Fibroblast of lung (primary cell): Measurements from ENCODE around the gene RASL11A. TPM values are rescaled to one million over a fixed set of nuclear protein-coding genes. Genes with fewer than 3 reads are reported as not detected.

Experiments
- DNase-seq, 2 donors: peaks; one replicate each; pipeline versions ENCODE4 v3.0.0 to v3.0.0-alpha.2; 2010; ENCODE audit warnings: low read depth in 2 of 2
- H2AFZ ChIP-seq: 2 replicates; pipeline ENCODE4 v1.5.1; 2012; ENCODE audit warnings: low read length, control low read depth, inconsistent platforms
- H3K27ac ChIP-seq: 2 replicates; pipeline ENCODE4 v1.5.1; 2011; ENCODE audit warnings: low read length, control low read depth; ENCODE audit not compliant: insufficient read depth
- H3K27me3 ChIP-seq: 2 replicates; pipeline ENCODE4 v1.5.1; 2011; ENCODE audit warnings: mild to moderate bottlenecking, low read length; ENCODE audit not compliant: control insufficient read depth, insufficient read depth
- H3K36me3 ChIP-seq: 2 replicates; pipeline ENCODE4 v1.5.1; 2011; ENCODE audit warnings: low read length; ENCODE audit not compliant: control insufficient read depth, insufficient read depth
- H3K4me1 ChIP-seq: 2 replicates; pipeline ENCODE4 v1.5.1; 2011; ENCODE audit warnings: low read length; ENCODE audit not compliant: control insufficient read depth, insufficient read depth; ENCODE audit errors: extremely low read depth
- H3K4me2 ChIP-seq: 2 replicates; pipeline ENCODE4 v1.5.1; 2011; ENCODE audit warnings: low read length, control low read depth; ENCODE audit not compliant: insufficient read depth; ENCODE audit errors: extremely low read depth
- H3K4me3 ChIP-seq, 4 experiments: fragments of 200-600 bp in 1 of 4; sonication (generic) in 1 of 4; replicated peaks in 1 of 4; 2 replicates each; pipeline ENCODE4 v1.5.1; 2011 to 2016; ENCODE audit warnings: low read length in 4 of 4, low read depth in 3 of 4, mild to moderate bottlenecking in 3 of 4, control low read depth in 2 of 4, inconsistent platforms in 1 of 4, mixed read lengths in 1 of 4; ENCODE audit not compliant: insufficient read depth in 1 of 4; ENCODE audit errors: control extremely low read depth in 1 of 4
- H3K79me2 ChIP-seq: 2 replicates; pipeline ENCODE4 v1.5.1; 2012; ENCODE audit warnings: mild to moderate bottlenecking, low read length, inconsistent platforms; ENCODE audit not compliant: control insufficient read depth, insufficient read depth
- H3K9ac ChIP-seq: 2 replicates; pipeline ENCODE4 v1.5.1; 2011; ENCODE audit warnings: mild to moderate bottlenecking, low read length, control low read depth; ENCODE audit not compliant: insufficient read depth
- H3K9me3 ChIP-seq: 2 replicates; pipeline ENCODE4 v1.5.1; 2012; ENCODE audit warnings: low read depth, low read length; ENCODE audit not compliant: control insufficient read depth, insufficient read depth
- H4K20me1 ChIP-seq: 2 replicates; pipeline ENCODE4 v1.5.1; 2011; ENCODE audit warnings: low read length; ENCODE audit not compliant: control insufficient read depth, insufficient read depth; ENCODE audit errors: extremely low read depth
- CTCF ChIP-seq, 2 donors: IDR thresholded peaks in 1 of 2; conservative IDR thresholded peaks in 1 of 2; 1 replicate in 1 of 2; 2 replicates in 1 of 2; pipeline ENCODE4 v1.5.1; 2011 to 2012; ENCODE audit warnings: low read length in 2 of 2, control low read depth in 1 of 2, inconsistent platforms in 1 of 2, low read depth in 1 of 2, mild to moderate bottlenecking in 1 of 2
- EZH2 ChIP-seq: IDR thresholded peaks from 2 replicates; pipeline ENCODE4 v1.5.1; 2012; ENCODE audit warnings: low read length, control low read depth, mild to moderate bottlenecking; ENCODE audit errors: missing control alignments
- polyA plus RNA-seq, 2 donors: library from polyadenylated mRNA; depleted of rRNA in 1 of 2; stranded (reverse) in 1 of 2; unstranded in 1 of 2; fragments of >200 nt; gene quantifications; 2 replicates each; pipeline ENCODE4 v1.2.1, GENCODE V29; 2011 to 2012; ENCODE audit warnings: missing spikeins in 1 of 2
- total RNA-seq: library from RNA; depleted of rRNA; stranded (reverse); fragments of >200 nt; gene quantifications from 2 replicates; pipeline ENCODE4 v1.2.1, GENCODE V29; 2014

The RASL11A gene
- total and polyA plus RNA-seq, 2 donors (not counting 1 experiment from before 2014, with no cell fraction given): 10.4 to 73.5 TPM

GRCh38 chr13:27250833-27251165 lies 19.8 kb upstream of the RASL11A start:
- H3K36me3 ChIP-seq: no peaks in the 10 kb centered on the region
- peak overlapping the region; percentile 72 for H2AFZ ChIP-seq
- peaks cover 3% of the 10 kb centered on the region for H3K4me1 ChIP-seq
- H3K4me2 ChIP-seq: peak overlapping the region; percentile 88
- H3K9me3 ChIP-seq: no peaks in the 10 kb centered on the region
- DNase-seq: no peak
- H3K4me3 ChIP-seq: peak overlapping the region; percentile 66 to 98 (median 90)
- no peaks in the 10 kb centered on the region for H3K27me3 ChIP-seq
- peaks cover 40% of the 10 kb centered on the region for H3K79me2 ChIP-seq
- H3K27ac ChIP-seq: peak overlapping the region; percentile 88
- peak overlapping the region; percentile 88 for H3K9ac ChIP-seq
- TF ChIP-seq EZH2 (no peak), CTCF (conservative IDR thresholded peaks at IDR 0.05 in 1 of 2, IDR thresholded peaks at IDR 0.05 in 1 of 2; ENCODE audit: low read depth in 1 of 2, low read length in 2 of 2) (no peak)
- H4K20me1 ChIP-seq: no peaks in the 10 kb centered on the region

GRCh38 chr13:27251166-27252091 lies 19.2 kb upstream of the RASL11A start, which contains the start of gene RPL21:
RPL21 (plus strand) TSS chr13:27251558; CDS start chr13:27253777, 2,219 bp downstream.
- Histone ChIP-seq H3K4me2 (peak within 1 kb of the TSS; percentile 88), H3K9me3 (no peaks in the 10 kb centered on the region), H4K20me1 (no peaks in the 10 kb centered on the region), H3K79me2 (peaks cover 40% of the 10 kb centered on the region), H3K4me3 (peak within 1 kb of the TSS; percentile 66 to 98 (median 90)), H3K9ac (peak within 1 kb of the TSS; percentile 88), H3K27me3 (no peaks in the 10 kb centered on the region), H3K27ac (peak within 1 kb of the TSS; percentile 88), H2AFZ (peak within 1 kb of the TSS; percentile 77), H3K36me3 (no peaks in the 10 kb centered on the region), H3K4me1 (peaks cover 3% of the 10 kb centered on the region)
- DNase-seq: peak; percentile 98 to 99
- TF ChIP-seq CTCF (conservative IDR thresholded peaks at IDR 0.05 in 1 of 2, IDR thresholded peaks at IDR 0.05 in 1 of 2; ENCODE audit: low read depth in 1 of 2, low read length in 2 of 2): no peak
- TF ChIP-seq EZH2: no peak

- DNase-seq: no peak
- H3K36me3 ChIP-seq: no peaks in the 10 kb centered on the region
- peak overlapping the region; percentile 88 for H3K27ac ChIP-seq
Measured at GRCh38 chr13:27252467-27252866, 18.2 kb upstream of the RASL11A start.

More at GRCh38 chr13:27252467-27252866, 18.2 kb upstream of the RASL11A start:
- no peak for TF ChIP-seq CTCF (conservative IDR thresholded peaks at IDR 0.05 in 1 of 2, IDR thresholded peaks at IDR 0.05 in 1 of 2; ENCODE audit: low read depth in 1 of 2, low read length in 2 of 2)
- no peak for TF ChIP-seq EZH2
- Histone ChIP-seq H3K9ac (peak overlapping the region; percentile 88), H3K4me3 (peak overlapping the region; percentile 66 to 98 (median 90)), H3K79me2 (peaks cover 42% of the 10 kb centered on the region), H3K4me2 (peak overlapping the region; percentile 73), H4K20me1 (no peaks in the 10 kb centered on the region), H3K4me1 (peaks cover 3% of the 10 kb centered on the region), H3K9me3 (no peaks in the 10 kb centered on the region), H2AFZ (no peak overlapping the region), H3K27me3 (no peaks in the 10 kb centered on the region)
